OCI-LY1 (cell line): ENCODE data around the gene SHISA5.

Source experiments
- EZH2 ChIP-seq: fragments of 200-600 bp; sonication (generic), shearing (Covaris generic); IDR thresholded peaks from 2 replicates; pipeline ENCODE4 v1.8.0; 2017; ENCODE audit warnings: borderline replicate concordance, mixed run types, mild to moderate bottlenecking, antibody characterized with exemption, low read length, moderate library complexity, mixed read lengths
- TF ChIP-seq, protein P1 (sequence below): fragments of 200-600 bp; sonication (generic), shearing (Covaris generic); IDR thresholded peaks from 2 replicates; pipeline ENCODE4 v1.5.1; 2017; ENCODE audit warnings: mild to moderate bottlenecking, antibody characterized with exemption, low read length, moderate library complexity, mixed read lengths

DNA sequence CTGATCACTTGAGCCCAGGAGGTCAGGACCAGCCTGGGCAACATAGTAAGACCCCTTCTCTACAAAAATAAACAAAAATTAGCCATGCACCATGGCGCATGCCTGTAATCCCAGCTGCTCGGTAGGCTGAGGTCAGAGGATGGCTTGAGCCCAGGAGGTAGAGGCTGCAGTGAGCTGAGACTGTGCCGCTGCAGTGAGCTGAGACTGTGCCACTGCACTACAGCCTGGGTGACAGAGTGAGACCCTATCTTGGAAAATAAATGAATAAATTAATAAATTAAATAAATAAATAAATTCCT lies 10.8 kb downstream of the SHISA5 start:
- TF ChIP-seq, protein P1, sequence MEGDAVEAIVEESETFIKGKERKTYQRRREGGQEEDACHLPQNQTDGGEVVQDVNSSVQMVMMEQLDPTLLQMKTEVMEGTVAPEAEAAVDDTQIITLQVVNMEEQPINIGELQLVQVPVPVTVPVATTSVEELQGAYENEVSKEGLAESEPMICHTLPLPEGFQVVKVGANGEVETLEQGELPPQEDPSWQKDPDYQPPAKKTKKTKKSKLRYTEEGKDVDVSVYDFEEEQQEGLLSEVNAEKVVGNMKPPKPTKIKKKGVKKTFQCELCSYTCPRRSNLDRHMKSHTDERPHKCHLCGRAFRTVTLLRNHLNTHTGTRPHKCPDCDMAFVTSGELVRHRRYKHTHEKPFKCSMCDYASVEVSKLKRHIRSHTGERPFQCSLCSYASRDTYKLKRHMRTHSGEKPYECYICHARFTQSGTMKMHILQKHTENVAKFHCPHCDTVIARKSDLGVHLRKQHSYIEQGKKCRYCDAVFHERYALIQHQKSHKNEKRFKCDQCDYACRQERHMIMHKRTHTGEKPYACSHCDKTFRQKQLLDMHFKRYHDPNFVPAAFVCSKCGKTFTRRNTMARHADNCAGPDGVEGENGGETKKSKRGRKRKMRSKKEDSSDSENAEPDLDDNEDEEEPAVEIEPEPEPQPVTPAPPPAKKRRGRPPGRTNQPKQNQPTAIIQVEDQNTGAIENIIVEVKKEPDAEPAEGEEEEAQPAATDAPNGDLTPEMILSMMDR: no peak
- TF ChIP-seq EZH2: no peak
